Heart right ventricle (tissue), 16 donors: ENCODE results near the gene LRP1-AS. TPM values are rescaled to one million over a fixed set of nuclear protein-coding genes. Genes with fewer than 3 reads are reported as not detected.

Source experiments
- ATAC-seq, 8 donors: fragments of 200-7000 bp; cut with Tn5 transposase; one replicate each; pipeline ENCODE4 v1.9.1; 2020; ENCODE audit warnings: mild to moderate bottlenecking in 8 of 8, moderate library complexity in 8 of 8, moderate number of reproducible peaks in 1 of 8
- DNase-seq, 2 donors: peaks; one replicate each; pipeline ENCODE4 v3.0.0-alpha.2; 2020
- H3K27ac ChIP-seq, 10 donors: fragments of 200-600 bp; sonication (generic) in 2 of 10; one replicate each; pipeline versions ENCODE4 v1.5.0 to v1.8.0; 2020 to 2022; ENCODE audit warnings: mild to moderate bottlenecking in 3 of 10
- H3K27me3 ChIP-seq, 7 donors: fragments of 200-600 bp; one replicate each; pipeline ENCODE4 v1.8.0; 2021 to 2022; ENCODE audit warnings: mild to moderate bottlenecking in 2 of 7
- H3K36me3 ChIP-seq, 9 donors: fragments of 200-600 bp; sonication (generic) in 1 of 9; one replicate each; pipeline versions ENCODE4 v1.5.0 to v1.8.0; 2020 to 2022; ENCODE audit warnings: mild to moderate bottlenecking in 2 of 9
- H3K4me1 ChIP-seq, 9 donors: fragments of 200-600 bp; sonication (generic) in 1 of 9; one replicate each; pipeline versions ENCODE4 v1.5.0 to v1.8.0; 2020 to 2022; ENCODE audit warnings: mild to moderate bottlenecking in 4 of 9
- H3K4me3 ChIP-seq, 10 donors: fragments of 200-600 bp; sonication (generic) in 2 of 10; one replicate each; pipeline versions ENCODE4 v1.5.0 to v1.8.0; 2020 to 2022; ENCODE audit warnings: mild to moderate bottlenecking in 7 of 10, moderate library complexity in 2 of 10
- H3K9me3 ChIP-seq, 11 donors: fragments of 200-600 bp in 10 of 11; sonication (generic) in 2 of 11; one replicate each; pipeline versions ENCODE4 v1.5.0 to v1.8.0; 2013 to 2022; ENCODE audit warnings: mild to moderate bottlenecking in 2 of 11, control low read depth in 1 of 11, moderate library complexity in 1 of 11
- WGBS, 2 donors: extraction: QIAGEN DNeasy Blood & Tissue Kit; methylation state at CpG; one replicate each; pipeline ENCODE4 v1.1.7; 2013; ENCODE audit warnings: inconsistent platforms in 1 of 2; 5-methylcytosine and 5-hydroxymethylcytosine counted together
- intact Hi-C, 10 donors: fragments of 100-400 bp; cut with DNase I; formaldehyde crosslinking; loops; one replicate each; pipeline versions ENCODE4 v1.11.1 to v1.14.2; 2022
- polyA plus RNA-seq, 2 donors: library from polyadenylated mRNA; stranded (reverse); fragments of 200-250 nt; gene quantifications; one replicate each; pipeline ENCODE4 v1.2.3, GENCODE V29; 2013
- total RNA-seq, 10 donors: library from RNA; stranded (reverse); fragmentation: NEBNext Ultra II Directional in 3 of 10; extraction: Animal tissue kit (Norgen Biotek cat#: 25700) in 3 of 10; gene quantifications; one replicate each; pipeline versions ENCODE4 v1.2.1 to v1.2.4, GENCODE V29; 2021 to 2023
- TF ChIP-seq, protein P1 (sequence below), 9 donors: fragments of 200-600 bp; sonication (generic) in 2 of 9; IDR thresholded peaks; one replicate each; pipeline versions ENCODE4 v1.5.0 to v1.8.0; 2021 to 2022; ENCODE audit warnings: antibody characterized with exemption in 9 of 9, mild to moderate bottlenecking in 5 of 9, moderate library complexity in 1 of 9
- donor health status: Arrhythmogenic right ventricular cardiomyopathy.
- donor health status: ischemic (EF 13 %, LVEDD 7.1; RV severe dilation, severe dysfunction).
- donor health status: healthy with polysubstance abuse.
- donor health status: DM: no; HTN: yes; CAD: no.
- donor health status: DM: no; HTN: no; CAD: no.
- donor health status: ischemic (EF 25% LVEDD 6.9; RV normal size, moderate dysfunction).
- donor health status: ischemic (EF 25% LVEDD 5.7; RV mildly dilated, moderate dysfunction).
- donor health status: healthy.
- donor health status: DM: yes; HTN: yes; CAD: no.
- donor health status: Ischemic cardiomyopathy.
- donor health status: ischemic (EF 35%, LVEDD 5.7; RV mildly dilated, moderate dysfunction).
- donor health status: nonischemic (EF 11% LVEDD 7.7; RV severe dilation, severe dysfunction).
- donor health status: DM: yes; HTN: yes; CAD: no.
- donor health status: PGD.
- donor health status: ischemic (EF 29% LVEDD 5.4; RV normal size, mild dysfunction).
- donor health status: nonischemic (EF 23%, LVEDD 6.1; RV moderate dilation, normal function).

Gene LRP1-AS
- total and polyA plus RNA-seq, 12 donors = not detected

DNA sequence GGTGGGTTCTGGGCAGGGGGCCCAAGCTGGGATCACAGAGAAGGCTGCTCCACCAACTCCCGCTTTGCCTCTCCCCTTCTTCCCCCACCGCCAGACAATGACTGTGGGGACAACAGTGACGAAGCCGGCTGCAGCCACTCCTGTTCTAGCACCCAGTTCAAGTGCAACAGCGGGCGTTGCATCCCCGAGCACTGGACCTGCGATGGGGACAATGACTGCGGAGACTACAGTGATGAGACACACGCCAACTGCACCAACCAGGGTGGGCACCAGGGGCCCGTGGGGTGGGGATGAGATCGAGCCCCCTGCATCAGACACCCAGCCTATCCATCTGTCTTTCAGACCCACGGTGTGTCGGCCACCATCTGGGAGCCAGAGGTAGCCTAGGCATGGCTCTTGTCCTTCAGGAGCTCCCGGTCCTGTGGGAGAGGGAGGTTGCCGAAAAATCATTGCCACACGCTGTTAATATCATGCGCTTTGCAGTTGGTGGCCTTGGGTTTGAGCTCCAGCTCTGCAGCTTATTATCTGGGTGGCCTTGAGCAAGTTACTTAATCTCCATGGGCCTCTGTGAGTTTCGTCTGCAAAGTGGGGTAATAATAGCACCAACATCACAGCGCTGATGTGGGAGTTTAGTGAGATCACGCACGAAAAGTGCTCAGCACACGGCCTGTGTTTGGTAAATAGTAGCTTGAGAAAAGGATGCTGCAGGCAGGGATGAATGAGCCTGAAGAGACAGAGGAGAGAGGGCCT lies 21.8 kb upstream of the LRP1-AS start:
- DNase-seq (no peak), ATAC-seq (no peak)
- no peak overlapping the region for H3K4me3 ChIP-seq
- intact Hi-C loops = no loop called here
- 89 to 92% methylated on average over 23 of the region's 23 CpGs for WGBS, 2 donors
- peak overlapping the region in 1 of 10 donors; percentile 44 for H3K27ac ChIP-seq
- H3K9me3 ChIP-seq = no peaks in the 10 kb centered on the region
- H3K4me1 ChIP-seq = peaks cover 0 to 15% (median 0%) of the 10 kb centered on the region in 9 donors
- peaks cover 0 to 97% (median 29%) of the 10 kb centered on the region in 9 donors for H3K36me3 ChIP-seq
- TF ChIP-seq, protein P1, sequence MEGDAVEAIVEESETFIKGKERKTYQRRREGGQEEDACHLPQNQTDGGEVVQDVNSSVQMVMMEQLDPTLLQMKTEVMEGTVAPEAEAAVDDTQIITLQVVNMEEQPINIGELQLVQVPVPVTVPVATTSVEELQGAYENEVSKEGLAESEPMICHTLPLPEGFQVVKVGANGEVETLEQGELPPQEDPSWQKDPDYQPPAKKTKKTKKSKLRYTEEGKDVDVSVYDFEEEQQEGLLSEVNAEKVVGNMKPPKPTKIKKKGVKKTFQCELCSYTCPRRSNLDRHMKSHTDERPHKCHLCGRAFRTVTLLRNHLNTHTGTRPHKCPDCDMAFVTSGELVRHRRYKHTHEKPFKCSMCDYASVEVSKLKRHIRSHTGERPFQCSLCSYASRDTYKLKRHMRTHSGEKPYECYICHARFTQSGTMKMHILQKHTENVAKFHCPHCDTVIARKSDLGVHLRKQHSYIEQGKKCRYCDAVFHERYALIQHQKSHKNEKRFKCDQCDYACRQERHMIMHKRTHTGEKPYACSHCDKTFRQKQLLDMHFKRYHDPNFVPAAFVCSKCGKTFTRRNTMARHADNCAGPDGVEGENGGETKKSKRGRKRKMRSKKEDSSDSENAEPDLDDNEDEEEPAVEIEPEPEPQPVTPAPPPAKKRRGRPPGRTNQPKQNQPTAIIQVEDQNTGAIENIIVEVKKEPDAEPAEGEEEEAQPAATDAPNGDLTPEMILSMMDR (IDR thresholded peaks at IDR 0.05) = no peak
- no peaks in the 10 kb centered on the region for H3K27me3 ChIP-seq

- WGBS, 2 donors = 83 to 87% methylated on average over 10 of the region's 10 CpGs
- Histone ChIP-seq H3K27ac (no peak overlapping the region), H3K27me3 (no peaks in the 10 kb centered on the region), H3K4me3 (no peak overlapping the region), H3K4me1 (peaks cover 0 to 19% (median 0%) of the 10 kb centered on the region in 9 donors), H3K36me3 (peaks cover 0 to 97% (median 37%) of the 10 kb centered on the region in 9 donors), H3K9me3 (no peaks in the 10 kb centered on the region)
- intact Hi-C loops = no loop called here
- ATAC-seq = no peak
- TF ChIP-seq, protein P1 (IDR thresholded peaks at IDR 0.05) = no peak
- no peak for DNase-seq
Measured at GRCh38 chr12:57168058-57168457, 20.6 kb upstream of the LRP1-AS start.

DNA sequence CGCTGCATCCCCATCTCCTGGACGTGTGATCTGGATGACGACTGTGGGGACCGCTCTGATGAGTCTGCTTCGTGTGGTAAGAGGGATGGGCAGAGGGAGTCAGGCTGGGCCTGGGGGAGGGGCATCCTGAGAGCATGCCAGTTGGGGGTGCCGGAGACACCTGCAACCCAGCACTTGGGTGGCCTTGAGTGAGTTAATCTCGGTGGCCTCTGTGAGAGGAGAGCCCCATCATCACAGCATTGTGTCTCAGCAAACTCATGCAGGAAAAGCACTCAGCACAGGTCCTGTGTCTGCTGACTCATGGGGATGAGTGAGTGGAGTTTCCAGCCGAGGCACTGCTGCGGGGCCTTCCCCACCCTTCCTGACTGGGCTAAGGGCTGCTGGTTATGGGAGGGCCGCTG lies 19.6 kb upstream of the LRP1-AS start:
- TF ChIP-seq, protein P1 (IDR thresholded peaks at IDR 0.05) = no peak
- WGBS, 2 donors = 70 to 75% methylated on average over 10 of the region's 10 CpGs
- ATAC-seq (no peak), DNase-seq (no peak)
- peaks cover 0 to 98% (median 46%) of the 10 kb centered on the region in 9 donors for H3K36me3 ChIP-seq
- H3K27me3 ChIP-seq = no peaks in the 10 kb centered on the region
- H3K4me3 ChIP-seq = no peak overlapping the region
- intact Hi-C loops = no loop called here
- no peak overlapping the region for H3K27ac ChIP-seq
- no peaks in the 10 kb centered on the region for H3K9me3 ChIP-seq
- peaks cover 0 to 27% (median 0%) of the 10 kb centered on the region in 9 donors for H3K4me1 ChIP-seq

DNA sequence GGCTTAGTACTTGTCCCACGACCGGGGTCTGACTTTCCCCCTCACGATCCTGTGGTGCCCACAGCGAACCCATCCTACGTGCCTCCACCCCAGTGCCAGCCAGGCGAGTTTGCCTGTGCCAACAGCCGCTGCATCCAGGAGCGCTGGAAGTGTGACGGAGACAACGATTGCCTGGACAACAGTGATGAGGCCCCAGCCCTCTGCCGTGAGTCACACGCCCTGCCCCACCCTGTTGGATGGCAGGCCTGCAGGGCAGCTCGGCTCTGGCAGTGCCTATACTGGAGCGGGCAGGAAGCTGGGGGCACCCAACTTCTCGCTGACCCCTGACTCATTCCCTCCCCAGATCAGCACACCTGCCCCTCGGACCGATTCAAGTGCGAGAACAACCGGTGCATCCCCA lies 18.3 kb upstream of the LRP1-AS start:
- no peak overlapping the region for H3K27ac ChIP-seq
- ATAC-seq = no peak
- H3K27me3 ChIP-seq = no peaks in the 10 kb centered on the region
- no peaks in the 10 kb centered on the region for H3K9me3 ChIP-seq
- intact Hi-C loops = no loop called here
- H3K4me3 ChIP-seq = no peak overlapping the region
- WGBS, 2 donors = 88 to 89% methylated on average over 19 of the region's 19 CpGs
- H3K36me3 ChIP-seq = peaks cover 0 to 100% (median 57%) of the 10 kb centered on the region in 9 donors
- DNase-seq = no peak
- peaks cover 0 to 26% (median 0%) of the 10 kb centered on the region in 9 donors for H3K4me1 ChIP-seq
- TF ChIP-seq, protein P1 (IDR thresholded peaks at IDR 0.05) = no peak
